Measurements from ENCODE around the gene CTH.
"Not testable (repeated sequence)": the region's sequence is repeated elsewhere in the genome, so short reads cannot be mapped to it uniquely, and the experiment has no call there.

CTH gene

DNA sequence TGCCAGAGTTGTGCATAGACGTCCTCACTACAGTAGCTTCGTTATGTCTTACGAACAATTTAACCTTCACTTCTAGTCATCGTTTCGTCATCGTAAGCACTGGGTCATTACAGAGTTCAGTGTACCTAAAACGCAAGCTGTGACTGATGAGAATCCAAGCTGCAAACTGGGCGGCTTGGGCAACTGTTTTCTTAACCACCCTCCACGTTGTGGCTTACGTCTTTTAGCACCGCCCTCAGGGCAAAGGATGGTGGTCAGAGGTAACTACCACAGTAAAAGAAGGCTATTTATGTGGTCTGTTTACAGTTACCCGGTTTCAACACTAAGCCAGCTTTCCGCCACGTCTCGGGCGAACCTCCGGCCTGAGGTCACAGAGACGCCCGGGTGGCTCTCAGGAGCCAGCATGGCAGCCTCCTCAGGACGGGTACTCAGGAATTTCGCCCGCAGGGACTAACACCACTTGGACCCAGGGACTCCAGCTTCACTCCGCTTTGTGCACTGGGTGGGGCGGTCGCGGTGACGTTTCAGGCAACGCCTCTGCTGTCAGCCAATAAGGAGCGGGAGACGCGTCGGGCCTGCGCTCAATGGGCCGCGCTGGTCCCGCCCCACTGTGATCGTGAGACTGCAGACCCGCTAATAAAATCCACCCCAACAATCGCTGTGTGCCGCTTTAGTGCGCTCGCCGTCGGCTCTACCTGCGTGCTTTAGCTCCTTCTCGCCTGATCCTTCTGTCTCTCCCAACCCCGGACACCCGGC is at the start of gene CTH:
Gene CTH (plus strand): TSS at position 665 of the 756 bp plus-strand sequence. CDS start 148 bp downstream, outside the sequence.
- DNase-seq (ENCODE audit: low read depth) = peak; percentile 82

DNA sequence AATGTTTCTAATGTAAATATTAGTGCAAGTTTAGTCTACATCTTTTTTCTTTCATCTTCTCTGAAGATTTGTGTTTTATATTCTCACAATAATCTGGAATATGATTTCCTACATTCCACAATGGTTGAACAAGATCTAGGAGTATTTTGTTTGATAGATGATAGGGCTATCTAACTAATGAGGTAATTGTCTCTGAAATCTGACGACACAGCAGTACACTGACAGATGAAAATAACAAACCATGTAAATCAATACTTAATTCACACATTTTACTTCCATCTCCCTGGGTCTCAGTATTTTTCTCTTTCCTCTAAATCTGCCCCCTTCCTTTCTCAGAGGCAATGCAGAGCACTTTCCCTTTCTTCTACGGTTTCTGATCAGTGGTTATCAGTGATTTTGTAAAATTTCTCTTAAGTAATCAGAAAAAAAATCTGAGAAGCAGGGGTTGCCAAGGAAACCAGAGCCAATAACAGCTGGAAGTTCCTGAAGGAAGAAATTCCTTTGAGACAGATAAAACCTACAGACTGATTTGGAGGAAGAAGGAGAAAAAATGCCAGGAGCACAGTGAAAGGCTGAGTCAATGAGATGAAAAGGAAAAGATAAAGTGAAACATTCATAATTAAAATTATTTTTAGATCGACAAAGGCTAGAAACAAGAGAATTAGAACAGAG is 49.2 kb upstream of the CTH start:
- no peak for DNase-seq (ENCODE audit: low read depth)

DNA sequence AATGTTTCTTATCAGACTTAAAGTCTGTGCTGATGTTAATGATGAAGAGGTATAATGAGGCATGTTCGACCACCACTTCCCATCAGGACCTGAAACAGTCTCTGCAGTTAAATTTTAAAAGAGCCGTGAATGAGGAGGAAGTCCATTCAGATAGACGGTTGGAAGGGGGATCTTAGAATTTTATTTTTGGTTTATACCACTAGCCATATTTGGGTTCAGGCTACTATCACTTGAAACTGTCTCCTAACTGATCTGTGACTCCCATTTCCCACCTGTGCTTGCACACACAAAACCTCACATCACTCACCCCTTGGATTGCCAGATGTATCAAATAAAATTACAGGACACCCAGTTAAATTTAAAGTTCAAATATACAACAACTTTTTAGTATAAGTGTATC is 46.6 kb upstream of the CTH start:
- DNase-seq (ENCODE audit: low read depth) = no peak

DNA sequence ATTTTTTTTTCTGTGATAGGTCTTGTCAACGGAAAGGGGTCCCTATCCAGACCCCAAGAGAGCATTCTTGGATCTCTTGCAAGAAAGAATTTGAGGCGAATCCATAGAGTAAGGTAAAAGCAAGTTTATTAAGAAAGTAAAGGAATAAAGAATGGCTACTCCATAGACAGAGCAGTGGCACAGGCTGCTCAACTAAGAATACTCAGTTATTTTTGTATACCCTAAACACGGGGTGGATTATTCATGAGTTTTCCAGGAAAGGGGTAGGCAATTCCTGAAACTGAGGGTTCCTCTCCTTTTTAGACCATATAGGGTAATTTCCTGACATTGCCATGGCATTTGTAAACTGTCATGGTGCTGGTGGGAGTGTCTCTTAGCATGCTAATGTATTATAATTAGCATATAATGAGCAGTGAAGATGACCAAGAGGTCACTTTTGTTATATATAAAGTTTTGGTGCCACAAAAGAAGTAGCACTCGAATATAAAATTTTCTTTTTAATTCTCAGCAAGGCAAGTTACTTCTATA is 44.6 kb upstream of the CTH start:
- not testable (repeated sequence) for DNase-seq (ENCODE audit: low read depth)

DNA sequence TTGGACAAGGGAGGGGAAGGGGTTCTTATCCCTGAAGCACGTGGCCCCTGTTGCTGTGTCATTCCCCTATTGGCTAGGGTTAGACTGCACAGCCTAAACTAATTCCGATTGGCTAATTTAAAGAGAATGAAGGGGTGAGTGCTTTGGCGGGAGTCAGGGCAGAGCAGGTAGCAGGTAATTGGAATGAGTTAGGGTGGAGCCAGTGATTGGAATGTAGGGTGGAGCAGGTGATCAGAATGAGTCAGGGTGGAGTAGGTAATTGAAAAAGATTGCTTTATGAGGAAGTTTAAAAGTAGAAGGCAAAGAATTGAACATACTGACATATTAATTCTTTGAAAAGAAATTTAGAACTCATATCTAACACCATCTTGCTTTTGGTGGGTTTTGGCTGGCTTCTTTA is 44.1 kb upstream of the CTH start:
- not testable (repeated sequence) for DNase-seq (ENCODE audit: low read depth)

DNA sequence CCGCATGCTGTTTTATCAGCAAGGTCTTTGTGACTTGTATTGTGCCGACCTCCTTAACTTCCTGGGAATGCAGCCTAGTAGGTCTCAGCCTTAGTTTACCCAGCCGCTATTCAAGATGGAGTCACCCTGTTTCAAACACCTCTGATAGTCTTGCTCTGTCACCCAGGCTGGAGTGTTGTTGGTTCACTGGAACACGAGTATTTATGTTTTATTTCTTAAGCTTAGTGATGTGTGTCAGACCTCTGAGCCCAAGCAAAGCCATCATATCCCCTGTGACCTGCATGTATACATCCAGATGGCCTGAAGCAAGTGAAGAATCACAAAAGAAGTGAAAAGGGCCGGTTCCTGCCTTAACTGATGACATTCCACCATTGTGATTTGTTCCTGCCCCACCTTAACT is 43.7 kb upstream of the CTH start:
- DNase-seq (ENCODE audit: low read depth) = not testable (repeated sequence)

DNA sequence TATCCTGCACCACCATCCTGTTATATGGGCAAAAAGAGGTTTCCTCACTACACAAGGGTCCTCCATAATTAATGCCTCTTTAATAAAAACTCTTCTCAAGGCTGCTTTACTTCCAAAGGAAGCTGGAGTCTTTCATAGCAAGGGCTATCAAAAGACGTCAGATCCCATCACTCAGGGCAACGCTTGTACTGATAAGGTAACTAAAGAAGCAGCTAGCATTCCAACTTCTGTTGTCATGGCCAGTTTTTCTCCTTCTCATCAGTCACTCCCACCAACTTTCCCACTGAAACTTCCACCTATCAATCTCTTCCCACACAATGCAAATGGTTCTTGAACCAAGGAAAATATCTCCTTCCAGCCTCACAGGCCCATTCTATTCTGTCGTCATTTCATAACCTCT is 39.5 kb upstream of the CTH start:
- DNase-seq (ENCODE audit: low read depth) = not testable (repeated sequence)

DNA sequence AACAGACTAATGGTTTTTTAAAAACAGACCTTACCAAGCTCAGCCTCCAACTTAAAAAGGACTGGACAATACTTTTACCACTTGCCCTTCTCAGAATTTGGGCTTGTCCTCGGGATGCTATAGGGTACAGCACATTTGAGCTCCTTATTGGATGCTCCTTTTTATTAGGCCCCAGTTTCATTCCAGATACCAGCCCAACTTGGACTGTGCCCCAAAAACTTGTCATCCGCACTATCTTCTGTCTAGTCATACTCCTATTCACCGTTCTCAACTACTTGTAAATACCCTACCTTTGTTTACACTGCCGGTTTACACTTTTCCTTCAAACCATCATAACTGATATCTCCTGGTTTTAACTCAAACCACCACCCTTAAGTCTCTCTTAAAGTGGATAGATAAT is 38.6 kb upstream of the CTH start:
- no peak for DNase-seq (ENCODE audit: low read depth)

DNA sequence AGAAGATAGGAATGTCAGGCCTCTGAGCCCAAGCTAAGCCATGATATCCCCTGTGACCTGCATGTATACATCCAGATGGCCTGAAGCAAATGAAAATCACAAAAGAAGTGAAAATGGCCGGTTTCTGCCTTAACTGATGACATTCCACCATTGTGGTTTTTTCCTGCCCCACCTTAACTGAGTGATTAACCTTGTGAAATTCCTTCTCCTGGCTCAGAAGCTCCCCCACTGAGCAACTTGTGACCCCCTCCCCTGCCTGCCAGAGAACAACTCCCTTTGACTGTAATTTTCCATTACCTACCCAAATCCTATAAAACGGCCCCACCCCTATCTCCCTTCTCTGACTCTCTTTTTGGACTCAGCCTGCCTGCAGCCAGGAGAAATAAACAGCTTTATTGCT is 37.5 kb upstream of the CTH start:
- not testable (repeated sequence) for DNase-seq (ENCODE audit: low read depth)

DNA sequence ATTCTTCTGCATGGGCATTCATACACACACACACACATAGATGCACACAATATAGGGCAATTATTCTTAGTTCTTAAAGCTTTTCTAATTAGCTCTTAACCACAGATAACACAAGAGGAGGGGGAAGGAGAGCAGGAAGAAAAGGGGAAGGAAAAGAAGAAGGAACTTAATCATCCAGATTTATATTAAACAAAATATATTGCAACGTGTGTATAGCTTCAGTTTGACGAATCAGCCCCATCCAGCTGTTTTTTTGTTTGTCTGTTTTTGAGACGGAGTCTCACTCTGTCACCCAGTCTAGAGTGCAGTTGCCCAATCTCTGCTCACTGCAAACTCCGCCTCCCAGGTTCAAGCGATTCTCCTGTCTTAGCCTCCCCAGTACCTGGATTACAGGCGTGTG is 34.9 kb upstream of the CTH start:
- no peak for DNase-seq (ENCODE audit: low read depth)

DNA sequence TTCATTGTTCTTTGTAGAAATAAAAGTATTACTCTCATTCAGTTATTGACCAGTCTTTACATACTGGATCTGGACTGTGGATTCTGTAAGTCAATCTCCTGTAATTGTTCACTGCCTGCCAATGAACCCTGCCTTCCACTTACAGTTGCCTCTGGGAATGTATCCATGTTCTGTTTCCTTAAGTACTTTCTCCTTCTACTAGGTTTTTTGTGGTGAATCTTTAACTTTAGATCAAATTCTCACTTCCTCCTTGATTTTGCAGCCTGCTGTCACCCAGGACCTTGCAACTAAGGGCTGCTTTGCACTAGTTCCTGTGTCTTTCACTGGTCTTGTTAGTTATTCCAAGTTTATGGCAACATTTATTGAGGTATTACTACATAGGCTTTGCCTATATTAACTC is 28.4 kb upstream of the CTH start:
- DNase-seq (ENCODE audit: low read depth) = no peak

DNA sequence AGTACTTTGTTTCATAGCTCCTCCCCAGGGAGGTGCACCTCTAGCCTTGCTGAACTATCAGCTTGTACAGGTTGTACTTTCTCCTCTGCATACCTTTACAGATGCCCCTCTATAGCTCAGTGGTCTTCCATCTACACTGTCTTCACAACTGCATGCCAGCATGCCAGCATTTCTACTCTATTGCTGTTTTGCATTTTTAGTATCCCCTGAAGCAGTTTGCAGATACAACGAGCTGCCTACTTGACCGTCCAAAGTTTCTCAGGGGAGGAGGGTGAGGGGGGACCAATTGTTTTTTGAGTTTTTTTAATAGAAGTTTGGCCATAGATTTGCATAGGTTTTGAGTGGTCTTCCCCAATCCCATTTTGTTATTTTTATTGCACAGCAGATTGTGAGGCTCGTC is 27.6 kb upstream of the CTH start:
- no peak for DNase-seq (ENCODE audit: low read depth)

DNA sequence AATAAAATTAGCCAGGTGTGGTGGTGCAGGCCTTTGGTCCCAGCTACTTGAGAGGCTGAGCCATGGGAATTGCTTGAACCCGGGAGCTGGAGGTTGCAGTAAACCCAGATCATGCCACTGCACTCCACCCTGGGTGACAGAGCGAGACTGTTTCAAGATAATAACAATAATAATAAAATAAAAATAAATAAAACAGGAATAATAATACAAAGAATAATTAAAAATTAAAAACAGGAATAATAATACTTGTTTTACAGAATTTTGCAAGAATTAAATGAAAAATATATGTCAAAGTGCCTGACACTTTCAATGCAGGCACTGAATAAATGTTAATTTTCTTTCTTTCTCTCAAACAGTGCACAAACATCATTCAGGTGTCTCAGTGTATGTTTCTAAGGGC is 26.5 kb upstream of the CTH start:
- no peak for DNase-seq (ENCODE audit: low read depth)

DNA sequence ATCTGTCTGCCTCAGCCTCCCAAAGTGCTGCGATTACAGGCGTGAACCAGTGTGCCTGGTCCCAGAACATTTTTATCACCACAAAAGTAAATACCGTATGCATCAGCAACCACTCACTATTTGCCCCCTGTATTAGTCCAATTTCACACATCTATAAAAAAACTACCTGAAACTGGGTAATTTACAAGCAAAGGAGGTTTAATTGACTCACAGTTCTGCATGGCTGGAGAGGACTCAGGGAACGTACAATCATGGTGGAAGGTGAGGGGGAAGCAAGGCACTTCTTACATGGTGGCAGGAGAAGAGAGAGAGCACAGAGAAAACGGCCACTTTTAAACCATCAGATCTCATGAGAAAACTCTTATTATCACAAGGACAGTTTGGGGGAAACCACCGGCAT is 25.6 kb upstream of the CTH start:
- no peak for DNase-seq (ENCODE audit: low read depth)

DNA sequence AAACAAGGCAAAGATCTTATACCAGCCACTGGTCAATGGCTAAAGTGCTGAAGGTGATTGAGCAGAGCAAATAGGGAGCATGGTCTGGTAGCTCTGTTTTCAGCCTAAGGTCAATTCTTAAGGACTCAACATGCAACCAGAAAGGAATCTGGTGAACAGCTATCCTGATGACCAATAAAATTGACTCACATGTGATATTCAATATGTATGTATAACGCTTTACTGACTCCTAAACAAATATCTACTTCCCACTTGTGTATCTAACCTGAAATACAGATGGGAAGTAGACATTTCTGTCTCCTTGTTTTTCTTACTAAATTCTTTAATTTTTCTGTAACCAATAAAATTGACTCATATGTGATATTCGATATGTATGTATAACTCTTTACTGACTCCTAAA is 24.9 kb upstream of the CTH start:
- DNase-seq (ENCODE audit: low read depth) = no peak

DNA sequence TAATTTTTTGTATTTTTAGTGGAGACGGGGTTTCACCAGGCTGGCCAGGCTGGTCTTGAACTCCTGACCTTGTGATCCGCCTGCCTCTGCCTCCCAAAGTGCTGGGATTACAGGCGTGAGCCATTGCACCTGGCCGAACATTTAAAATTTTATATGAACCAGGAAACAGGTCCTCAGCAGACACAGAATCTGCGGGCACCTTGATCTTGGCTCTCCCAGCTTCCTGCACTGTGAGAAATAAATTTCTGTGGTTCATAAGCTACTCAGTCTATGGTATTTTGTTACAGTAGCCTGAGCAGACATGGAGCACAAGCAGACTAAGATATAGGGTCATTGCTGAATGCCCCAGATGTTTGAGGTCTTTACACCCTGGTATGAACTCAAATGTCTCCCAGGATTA is 23.6 kb upstream of the CTH start:
- no peak for DNase-seq (ENCODE audit: low read depth)

DNA sequence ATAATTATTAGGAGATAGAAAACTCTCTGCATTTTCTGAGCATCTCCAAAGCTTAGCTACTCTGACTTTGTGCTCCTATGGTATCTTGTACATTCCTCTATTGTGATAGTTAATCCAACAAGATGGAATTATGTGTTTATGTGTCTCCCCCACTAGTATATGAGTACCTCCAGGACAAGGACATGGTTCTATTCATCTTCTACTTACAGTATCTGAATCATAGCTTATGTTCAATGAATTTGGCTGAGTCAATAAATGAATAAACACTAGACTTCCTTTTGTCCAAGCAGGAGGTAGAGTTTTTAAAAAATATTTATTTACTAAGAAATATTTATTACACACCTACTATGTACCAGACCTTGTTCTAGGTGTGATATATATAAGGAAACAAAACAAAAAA is 18.4 kb upstream of the CTH start:
- DNase-seq (ENCODE audit: low read depth) = no peak

DNA sequence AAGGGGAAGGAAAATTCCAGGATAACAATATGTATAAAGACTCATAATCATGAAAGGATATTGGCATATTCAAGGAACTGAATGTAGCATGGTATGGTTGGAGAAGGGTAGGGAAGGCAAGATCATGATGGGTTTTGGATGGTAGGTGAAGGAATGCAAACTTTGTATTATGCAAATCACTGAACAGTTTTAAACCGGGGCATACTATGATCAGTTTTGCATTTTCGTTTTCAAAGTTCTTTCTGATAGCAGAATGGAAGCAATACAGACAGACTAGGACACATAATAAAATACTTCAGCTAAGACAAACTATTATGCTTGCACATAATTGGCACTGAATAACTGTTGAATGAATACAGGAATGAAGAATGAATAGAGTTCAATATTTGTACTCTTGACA is 14.5 kb upstream of the CTH start:
- no peak for DNase-seq (ENCODE audit: low read depth)

DNA sequence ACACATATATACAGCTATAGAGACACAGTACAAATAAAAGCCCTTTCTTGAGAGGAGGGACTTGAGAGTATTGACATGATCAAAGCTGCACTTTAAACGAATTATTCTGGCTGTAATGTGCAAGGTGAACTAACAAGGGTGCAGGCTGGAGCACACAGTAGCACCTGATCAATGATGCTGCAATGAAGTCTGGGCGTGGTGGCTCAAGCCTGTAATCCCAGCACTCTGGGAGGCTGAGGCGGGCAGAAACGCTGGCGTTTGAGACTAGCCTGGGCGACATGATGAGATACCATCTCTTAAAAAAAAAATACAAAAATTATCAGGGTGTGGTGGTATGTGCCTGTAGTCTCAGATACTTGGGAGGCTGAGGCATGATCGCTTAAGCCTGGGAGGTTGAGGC is 14.1 kb upstream of the CTH start:
- no peak for DNase-seq (ENCODE audit: low read depth)

DNA sequence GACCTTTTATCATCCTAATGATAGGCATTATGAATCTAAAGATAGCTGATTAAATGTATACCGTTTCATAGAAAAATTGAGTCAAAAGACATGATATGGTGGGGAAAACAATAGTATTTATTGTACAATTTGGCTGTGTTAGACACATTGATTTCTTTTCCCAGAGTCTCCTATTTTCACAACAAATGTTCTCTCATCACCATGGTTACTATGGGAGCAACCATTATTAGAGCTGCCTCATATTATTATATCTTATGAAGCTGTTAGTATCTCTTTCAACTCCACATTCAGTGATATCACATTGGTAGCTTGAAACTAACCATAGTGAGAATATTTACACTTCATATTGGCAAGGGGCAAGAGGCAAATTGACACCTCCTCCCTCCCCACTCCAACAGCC is 10.7 kb upstream of the CTH start:
- no peak for DNase-seq (ENCODE audit: low read depth)

DNA sequence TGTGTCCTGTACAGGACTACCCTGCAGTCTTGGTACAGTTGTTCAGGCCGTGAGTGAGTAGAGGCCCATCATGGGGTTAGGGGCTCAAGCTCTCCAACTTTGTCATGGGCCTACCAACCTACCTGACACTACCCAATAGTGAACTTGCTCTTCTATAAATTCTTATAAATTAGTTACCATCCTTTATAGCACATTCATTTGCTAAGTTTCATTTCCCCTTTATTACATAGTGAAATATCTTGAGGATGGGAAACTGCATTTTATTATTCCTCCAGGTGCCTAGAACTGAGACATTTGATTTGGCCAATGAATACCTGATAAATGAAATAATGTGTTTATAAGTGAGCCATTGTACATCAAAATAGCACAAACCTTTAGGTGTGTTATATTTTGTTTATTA is 9.1 kb upstream of the CTH start:
- no peak for DNase-seq (ENCODE audit: low read depth)

DNA sequence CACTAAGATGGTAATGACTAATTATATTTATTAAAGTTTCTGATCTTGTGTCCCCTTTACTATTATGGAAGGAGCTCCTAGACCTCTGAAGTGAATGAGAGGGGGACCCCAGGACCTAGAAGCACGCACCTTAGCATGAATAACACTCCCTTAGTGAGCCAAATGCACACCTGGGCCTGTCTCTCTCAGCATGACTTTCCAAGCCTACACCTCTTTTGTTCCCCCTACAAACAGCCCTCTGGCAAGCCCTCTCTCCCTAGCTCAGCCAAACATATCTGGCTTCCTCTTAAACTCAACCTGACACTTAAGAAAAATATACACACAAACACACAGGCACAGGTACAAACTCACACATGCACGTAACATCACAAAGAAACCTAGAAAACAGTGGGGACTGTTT is 7.3 kb upstream of the CTH start:
- DNase-seq (ENCODE audit: low read depth) = no peak

DNA sequence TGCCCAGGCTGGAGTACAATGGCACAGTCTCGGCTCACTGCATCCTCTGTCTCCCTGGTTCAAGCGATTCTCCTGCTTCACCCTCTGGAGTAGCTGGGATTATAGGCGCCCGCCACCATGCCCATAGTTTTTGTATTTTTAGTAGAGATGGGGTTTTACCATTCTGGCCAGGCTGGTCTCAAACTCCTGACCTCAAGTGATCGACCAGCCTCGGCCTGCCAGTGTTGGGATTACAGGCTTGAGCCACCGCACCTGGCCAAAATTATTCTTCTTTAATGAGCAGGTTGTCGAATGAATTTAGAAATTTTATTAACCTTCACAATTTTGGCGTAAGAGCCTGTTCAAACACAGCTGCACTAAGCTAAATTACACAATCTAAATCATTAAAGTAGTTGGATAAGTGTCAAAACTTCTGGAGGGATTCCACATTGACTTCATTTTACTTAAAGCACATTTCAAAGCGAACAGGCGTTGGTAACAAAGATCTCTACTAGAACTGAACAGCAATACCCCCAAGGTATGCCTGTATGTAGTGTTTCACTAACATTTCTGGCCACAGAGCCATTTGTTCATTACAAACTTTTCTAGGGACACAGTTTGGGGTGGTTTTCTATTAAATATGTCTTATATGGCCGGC is 5.2 kb upstream of the CTH start:
- DNase-seq (ENCODE audit: low read depth) = no peak
